ENCODE measurements around the gene ZIC2. TPM values are rescaled to one million over a fixed set of nuclear protein-coding genes. Genes with fewer than 3 reads are reported as not detected.
"Not testable (repeated sequence)": the region's sequence is repeated elsewhere in the genome, so short reads cannot be mapped to it uniquely, and the experiment has no call there.

The ZIC2 gene
- total RNA-seq, 1 experiment from 2014 or later = 44.4 TPM

GRCh38 chr13:99949679-99950413, 31.7 kb upstream of the ZIC2 start:
- no peak for ATAC-seq
- CTCF ChIA-PET = no interaction called here

GRCh38 chr13:99951666-99952065, 29.9 kb upstream of the ZIC2 start:
- ATAC-seq; H3K4me1 ChIP-seq (ENCODE audit: control insufficient read depth in 1 of 2, insufficient read depth in 2 of 2, low read length in 2 of 2); H3K9me2 ChIP-seq (ENCODE audit: insufficient read depth); intact Hi-C loops (cut with micrococcal nuclease); H3K36me3 ChIP-seq (ENCODE audit: control insufficient read depth in 1 of 2, insufficient read depth in 2 of 2, low read length in 2 of 2); H4K20me1 ChIP-seq (ENCODE audit: insufficient read depth); H3K4me2 ChIP-seq (ENCODE audit: low read length); H2AFZ ChIP-seq (ENCODE audit: low read depth, low read length, poor library complexity, severe bottlenecking); H3K9ac ChIP-seq (ENCODE audit: low read length); H3K27me3 ChIP-seq (ENCODE audit: insufficient read depth, low read length); DNase-seq (ENCODE audit: low read depth, low spot score); H3K79me2 ChIP-seq (ENCODE audit: insufficient read depth, low read length); H3K9me3 ChIP-seq (ENCODE audit: control insufficient read depth in 1 of 2, insufficient read depth in 1 of 2, low read depth in 1 of 2, low read length in 2 of 2); POLR2A ChIA-PET; BruUV-seq (replicated peaks); H3K27ac ChIP-seq (ENCODE audit: low read depth, low read length); CTCF ChIA-PET; RAD21 ChIA-PET (ENCODE audit: low non-redundant PET in 1 of 2, low total read pairs in 2 of 2, uncharacterized antibody in 2 of 2, unreplicated experiment in 2 of 2); H3K4me3 ChIP-seq (replicated peaks in 1 of 2; ENCODE audit: low read depth in 1 of 2, low read length in 2 of 2): not testable (repeated sequence)

More at GRCh38 chr13:99949679-99950413, 31.7 kb upstream of the ZIC2 start:
- H2AFZ ChIP-seq (ENCODE audit: low read depth, low read length, poor library complexity, severe bottlenecking) = no peak overlapping the region
- H3K27me3 ChIP-seq (ENCODE audit: insufficient read depth, low read length) = no peaks in the 10 kb centered on the region
- TF ChIP-seq ZNF274 (IDR thresholded peaks at IDR 0.05; ENCODE audit: low read depth, low read length) = no peak
- no peak for TF ChIP-seq POLR2A (IDR thresholded peaks at IDR 0.05; ENCODE audit: borderline replicate concordance, extremely low read depth, insufficient read depth, insufficient read length)
- TF ChIP-seq EZH2 (IDR thresholded peaks at IDR 0.05) = no peak
- TF ChIP-seq RAD21 (IDR thresholded peaks at IDR 0.05; ENCODE audit: low read depth) = no peak
- no peak for TF ChIP-seq CTCF (IDR thresholded peaks at IDR 0.05 in 2 of 3, conservative IDR thresholded peaks at IDR 0.05 in 1 of 3; ENCODE audit: borderline replicate concordance in 1 of 3, insufficient read depth in 1 of 3, low read depth in 2 of 3, low read length in 2 of 3)
- TF ChIP-seq POLR2AphosphoS5 (IDR thresholded peaks at IDR 0.05; ENCODE audit: low read depth, low read length) = no peak
- no peak for TF ChIP-seq ELF1 (IDR thresholded peaks at IDR 0.05; ENCODE audit: borderline replicate concordance, low read depth)
- no peak for TF ChIP-seq FOSL1 (IDR thresholded peaks at IDR 0.05; ENCODE audit: low read depth)
- TF ChIP-seq JUND (IDR thresholded peaks at IDR 0.05) = no peak
- no peak for TF ChIP-seq REST (IDR thresholded peaks at IDR 0.05; ENCODE audit: low read depth)
- no peak overlapping the region for H3K27ac ChIP-seq (ENCODE audit: low read depth, low read length)
- H4K20me1 ChIP-seq (ENCODE audit: insufficient read depth) = no peaks in the 10 kb centered on the region
- H3K36me3 ChIP-seq (ENCODE audit: control insufficient read depth in 1 of 2, insufficient read depth in 2 of 2, low read length in 2 of 2) = no peaks in the 10 kb centered on the region
- ChIA-PET RAD21 (ENCODE audit: low non-redundant PET in 1 of 2, low total read pairs in 2 of 2, uncharacterized antibody in 2 of 2, unreplicated experiment in 2 of 2) (no interaction called here), POLR2A (no interaction called here)
- H3K4me3 ChIP-seq (replicated peaks in 1 of 2; ENCODE audit: low read depth in 1 of 2, low read length in 2 of 2) = no peak overlapping the region
- H3K9me2 ChIP-seq (ENCODE audit: insufficient read depth) = no peaks in the 10 kb centered on the region
- BruUV-seq (replicated peaks) = no TSS peak
- H3K4me2 ChIP-seq (ENCODE audit: low read length) = no peak overlapping the region
- DNase-seq (ENCODE audit: low read depth, low spot score) = no peak
- H3K9ac ChIP-seq (ENCODE audit: low read length) = no peak overlapping the region
- peaks cover 4 to 6% of the 10 kb centered on the region in 2 experiments; a peak in 2 of 4 replicates for H3K4me1 ChIP-seq (ENCODE audit: control insufficient read depth in 1 of 2, insufficient read depth in 2 of 2, low read length in 2 of 2)
- H3K9me3 ChIP-seq (ENCODE audit: control insufficient read depth in 1 of 2, insufficient read depth in 1 of 2, low read depth in 1 of 2, low read length in 2 of 2) = no peaks in the 10 kb centered on the region
- intact Hi-C loops (cut with micrococcal nuclease) = no loop called here
- no peaks in the 10 kb centered on the region for H3K79me2 ChIP-seq (ENCODE audit: insufficient read depth, low read length)

All from HCT116 (cell line).